EH (cell line): ENCODE measurements around the gene YKT6.

ENCODE experiments used
- DNase-seq: peaks from one replicate; pipeline ENCODE4 v3.0.0-alpha.2; 2015; ENCODE audit warnings: low read depth

The YKT6 gene

GRCh38 chr7:44218418-44219201, 17.8 kb downstream of the YKT6 start:
- DNase-seq: peak; percentile 34

GRCh38 chr7:44219371-44220045, 18.7 kb downstream of the YKT6 start:
- DNase-seq: no peak

- DNase-seq: no peak
These were observed 19.2 kb downstream of the YKT6 start for GRCh38 chr7:44220046-44220357.

- no peak for DNase-seq
These were observed 19.8 kb downstream of the YKT6 start for GRCh38 chr7:44220358-44221112.

GRCh38 chr7:44221231-44221791, 20.5 kb downstream of the YKT6 start:
- peak; percentile 36 for DNase-seq

GRCh38 chr7:44222074-44222473, 21.3 kb downstream of the YKT6 start:
- no peak for DNase-seq

GRCh38 chr7:44222776-44223261, 22.0 kb downstream of the YKT6 start:
- DNase-seq: no peak

GRCh38 chr7:44223362-44224079, 22.7 kb downstream of the YKT6 start:
- no peak for DNase-seq

- no peak for DNase-seq
These were observed 23.5 kb downstream of the YKT6 start for GRCh38 chr7:44224080-44224973.

GRCh38 chr7:44224974-44225565, 24.3 kb downstream of the YKT6 start:
- no peak for DNase-seq

GRCh38 chr7:44225566-44226395, 25.0 kb downstream of the YKT6 start:
- DNase-seq: peak; percentile 18

GRCh38 chr7:44226396-44226753, 25.6 kb downstream of the YKT6 start:
- DNase-seq: no peak

- no peak for DNase-seq
These were observed 27.1 kb downstream of the YKT6 start for GRCh38 chr7:44227911-44228310.

- DNase-seq: no peak
These were observed 28.0 kb downstream of the YKT6 start for GRCh38 chr7:44228571-44229350.

- no peak for DNase-seq
These were observed 28.8 kb downstream of the YKT6 start for GRCh38 chr7:44229546-44230105.

GRCh38 chr7:44230286-44230685, 29.5 kb downstream of the YKT6 start:
- DNase-seq: no peak

GRCh38 chr7:44231088-44231487, 30.3 kb downstream of the YKT6 start:
- DNase-seq: no peak

- no peak for DNase-seq
These were observed 31.6 kb downstream of the YKT6 start for GRCh38 chr7:44232396-44232795.
